Colonic mucosa (tissue), 4 donors: ENCODE results near the gene CTF1. TPM values are rescaled to one million over a fixed set of nuclear protein-coding genes. Genes with fewer than 3 reads are reported as not detected.

ENCODE experiments used
- DNase-seq: peaks from one replicate; pipeline ENCODE4 v3.0.0-alpha.2; 2020
- H3K27ac ChIP-seq: fragments of 200-600 bp; one replicate; pipeline ENCODE4 v1.8.0; 2021
- H3K27me3 ChIP-seq: fragments of 200-600 bp; one replicate; pipeline ENCODE4 v1.8.0; 2021
- H3K36me3 ChIP-seq: fragments of 200-600 bp; one replicate; pipeline ENCODE4 v1.8.0; 2021
- H3K4me1 ChIP-seq: fragments of 200-600 bp; one replicate; pipeline ENCODE4 v1.8.0; 2021; ENCODE audit warnings: mild to moderate bottlenecking
- H3K4me3 ChIP-seq: fragments of 200-600 bp; one replicate; pipeline ENCODE4 v1.8.0; 2021
- H3K9ac ChIP-seq, 2 donors: one replicate each; pipeline ENCODE4 v1.7.0; 2013; ENCODE audit warnings: control low read depth in 2 of 2, low read depth in 2 of 2, low read length in 2 of 2
- H3K9me3 ChIP-seq: fragments of 200-600 bp; one replicate; pipeline ENCODE4 v1.8.0; 2021
- CTCF ChIP-seq: fragments of 200-600 bp; IDR thresholded peaks from one replicate; pipeline ENCODE4 v1.8.0; 2022; ENCODE audit warnings: antibody characterized with exemption, mild to moderate bottlenecking
- intact Hi-C: fragments of 100-400 bp; cut with DNase I; formaldehyde crosslinking; loops from one replicate; pipeline ENCODE4 v1.14.1; 2022
- total RNA-seq, 2 donors: library from RNA; stranded (reverse); fragmentation: NEBNext Ultra II Directional in 1 of 2; extraction: Animal tissue kit (Norgen Biotek cat#: 25700) in 1 of 2; gene quantifications; one replicate each; pipeline ENCODE4 v1.2.1, GENCODE V29; 2021
- donor health status: healthy.
- donor health status: DM: no; HTN: no; CAD: no.
- donor health status: DM: no; HTN: no; CAD: no.

The CTF1 gene
- total RNA-seq, 2 donors from 2014 or later, result 0.72 to 1.6 TPM

GRCh38 chr16:30874244-30874820 lies 22.1 kb upstream of the CTF1 start:
- H3K9ac ChIP-seq, result peak overlapping the region; percentile 89 to 100
- intact Hi-C loops, result no loop called here
- no peak for DNase-seq

GRCh38 chr16:30874821-30875717 lies 21.3 kb upstream of the CTF1 start:
- peaks cover 12% of the 10 kb centered on the region for H3K4me1 ChIP-seq
- no peaks in the 10 kb centered on the region for H3K27me3 ChIP-seq
- no peaks in the 10 kb centered on the region for H3K9me3 ChIP-seq
- DNase-seq, result peak; percentile 93
- intact Hi-C loops, result no loop called here
- peak overlapping the region; percentile 93 for H3K27ac ChIP-seq
- no peak for TF ChIP-seq CTCF
- H3K4me3 ChIP-seq, result peak overlapping the region; percentile 66
- H3K36me3 ChIP-seq, result no peaks in the 10 kb centered on the region
- peak overlapping the region; percentile 89 to 100 for H3K9ac ChIP-seq

More at GRCh38 chr16:30874244-30874820, 22.1 kb upstream of the CTF1 start:
- Histone ChIP-seq H3K36me3 (no peaks in the 10 kb centered on the region), H3K27me3 (no peaks in the 10 kb centered on the region), H3K9me3 (no peaks in the 10 kb centered on the region), H3K4me3 (peak overlapping the region; percentile 66), H3K4me1 (peaks cover 12% of the 10 kb centered on the region), H3K27ac (peak overlapping the region; percentile 93)
- TF ChIP-seq CTCF, result no peak

DNA sequence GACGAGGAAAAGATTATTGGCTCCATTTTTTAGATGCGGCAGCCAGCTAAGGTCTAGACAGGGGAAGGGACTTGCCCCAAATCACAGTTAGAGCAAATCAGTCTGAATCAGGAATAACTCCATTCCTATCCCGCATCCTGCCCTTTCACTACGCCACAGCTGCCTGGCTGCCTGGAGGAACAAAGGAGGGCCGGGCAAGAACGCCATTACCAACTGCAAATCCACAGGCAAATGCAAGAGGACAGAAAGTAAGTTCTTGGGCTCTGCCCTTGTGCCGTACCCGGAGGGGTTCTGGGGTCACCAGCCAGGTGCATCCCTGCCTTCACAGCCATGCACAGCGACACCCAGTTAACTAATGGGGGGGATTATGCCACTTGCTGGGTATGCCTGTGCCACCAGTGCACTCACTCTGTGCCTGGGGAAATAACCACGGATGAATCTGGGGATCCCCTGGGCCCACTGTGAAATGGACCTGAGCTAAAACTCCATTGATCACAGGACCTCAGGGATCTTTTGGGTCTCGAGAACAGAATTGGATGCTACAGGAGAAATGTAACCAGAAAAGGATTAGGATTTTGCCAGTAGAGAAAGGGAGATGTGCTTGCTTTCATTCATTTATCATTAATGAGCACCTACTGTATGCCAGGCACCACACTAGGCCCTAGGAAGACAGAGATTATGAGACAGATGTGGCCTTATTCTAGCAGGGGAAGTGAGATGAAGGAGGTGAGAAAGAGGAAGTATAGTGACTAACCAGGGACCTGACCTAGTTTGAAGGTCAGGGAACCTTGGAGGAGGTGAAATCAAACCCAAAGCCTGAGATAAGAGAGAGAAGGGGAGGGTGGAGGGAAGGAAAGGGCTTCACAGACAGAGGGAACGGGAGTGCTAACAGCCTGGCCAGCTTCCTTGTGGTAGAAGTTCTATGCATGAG lies 20.3 kb upstream of the CTF1 start:
- H3K27ac ChIP-seq, result peak overlapping the region; percentile 93

DNA sequence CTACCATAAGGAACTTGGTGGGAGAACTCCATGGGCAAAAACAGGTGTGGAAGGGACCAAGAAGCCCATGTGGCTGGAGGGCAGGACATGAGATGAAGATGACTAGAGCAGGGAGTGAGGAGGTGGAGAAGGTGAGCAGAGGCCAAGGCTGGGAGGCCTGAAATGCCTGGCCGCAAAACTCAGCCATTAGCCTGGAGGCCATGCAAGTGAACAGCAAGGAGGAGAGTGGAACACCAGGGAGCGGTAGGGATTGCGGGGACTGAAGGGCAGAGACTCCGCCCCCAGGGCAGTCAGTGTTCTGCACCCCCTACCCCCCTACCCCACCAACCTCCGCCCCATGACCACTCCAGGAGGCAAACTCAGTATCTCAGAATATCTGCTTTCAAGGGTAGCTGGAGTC lies 19.5 kb upstream of the CTF1 start:
- Histone ChIP-seq H3K27ac (peak overlapping the region; percentile 93), H3K27me3 (no peaks in the 10 kb centered on the region), H3K9ac (peak overlapping the region; percentile 89 to 100), H3K9me3 (no peaks in the 10 kb centered on the region), H3K4me3 (peak overlapping the region; percentile 66), H3K36me3 (no peaks in the 10 kb centered on the region), H3K4me1 (peaks cover 12% of the 10 kb centered on the region)
- DNase-seq, result no peak
- no peak for TF ChIP-seq CTCF
- intact Hi-C loops, result no loop called here

More for the DNA sequence above, 20.3 kb upstream of the CTF1 start:
- no peaks in the 10 kb centered on the region for H3K9me3 ChIP-seq
- peak overlapping the region; percentile 89 to 100 for H3K9ac ChIP-seq
- H3K36me3 ChIP-seq, result no peaks in the 10 kb centered on the region
- H3K4me1 ChIP-seq, result peaks cover 12% of the 10 kb centered on the region
- H3K27me3 ChIP-seq, result no peaks in the 10 kb centered on the region
- peak; percentile 38 for DNase-seq
- TF ChIP-seq CTCF, result no peak
- peak overlapping the region; percentile 66 for H3K4me3 ChIP-seq
- intact Hi-C loops, result no loop called here
